Measurements from ENCODE around the gene GLS.

- TF ChIP-seq CTCF (IDR thresholded peaks at IDR 0.05; ENCODE audit: low read depth, low read length) (no peak), EZH2phosphoT487 (IDR thresholded peaks at IDR 0.05; ENCODE audit: low read depth) (no peak)
These were observed 4.7 kb upstream of the GLS start for GRCh38 chr2:190875891-190876290.
